Measurements from ENCODE around the gene TRAM2.

Gene TRAM2

GRCh38 chr6:52524918-52525317 lies 51.9 kb downstream of the TRAM2 start:
- DNase-seq: no peak

DNA sequence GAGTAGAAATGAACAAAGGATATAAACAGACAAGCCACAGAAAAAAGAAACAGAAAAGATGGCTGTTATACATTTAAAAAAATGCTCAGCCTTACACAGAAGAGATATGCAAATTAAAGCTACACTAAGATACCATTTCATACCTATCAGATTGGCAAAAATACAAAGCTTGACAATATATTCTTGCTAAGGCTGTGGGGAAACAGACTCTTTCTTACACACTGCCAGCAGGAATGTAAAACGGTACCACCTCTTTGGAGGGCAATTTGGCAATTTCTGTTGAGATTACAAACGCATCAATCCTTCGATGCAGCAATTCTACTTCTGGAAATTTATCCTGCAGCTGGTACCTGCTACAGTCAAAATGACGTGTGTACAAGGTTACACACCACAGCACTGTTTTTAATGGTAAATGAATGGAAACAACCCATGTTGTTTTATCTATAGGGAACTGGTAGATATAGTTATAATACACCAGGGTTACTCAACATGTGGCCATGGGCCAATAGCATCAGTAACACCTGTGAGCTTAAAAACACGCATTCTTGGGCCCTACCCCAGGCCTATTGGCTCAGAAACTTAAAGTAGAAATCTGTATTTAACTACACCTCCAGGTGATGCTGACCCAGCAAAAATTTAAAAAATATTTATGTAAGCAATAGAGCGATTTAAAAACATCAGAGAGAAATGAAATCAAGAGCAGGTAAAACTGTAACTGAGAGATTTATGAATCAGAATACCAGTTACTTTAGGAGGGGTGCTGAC lies 53.3 kb downstream of the TRAM2 start:
- no peak for DNase-seq

GRCh38 chr6:52522655-52523054 lies 54.2 kb downstream of the TRAM2 start:
- DNase-seq: no peak

DNA sequence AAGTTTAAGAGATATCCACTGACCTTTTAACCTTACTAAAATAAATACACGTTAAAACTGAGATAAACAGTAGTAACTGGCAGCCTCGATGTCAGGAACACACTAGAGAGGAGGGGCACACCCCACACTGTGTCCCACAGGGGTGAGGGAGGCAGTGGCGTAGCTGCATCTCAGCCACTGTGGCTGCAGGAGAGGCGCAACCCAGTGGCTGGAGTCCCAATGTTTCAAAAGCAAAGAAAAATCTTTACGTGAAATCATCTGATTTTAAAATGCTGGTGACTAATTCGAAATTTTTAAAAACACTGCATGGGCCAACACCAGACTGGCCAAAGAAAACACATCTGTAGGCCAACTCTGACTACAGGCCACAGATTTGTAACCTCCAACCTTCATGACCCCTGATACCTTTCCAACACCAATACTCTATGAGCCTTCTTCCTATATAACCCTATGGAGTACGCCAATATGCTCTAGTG lies 54.7 kb downstream of the TRAM2 start:
- no peak for DNase-seq

DNA sequence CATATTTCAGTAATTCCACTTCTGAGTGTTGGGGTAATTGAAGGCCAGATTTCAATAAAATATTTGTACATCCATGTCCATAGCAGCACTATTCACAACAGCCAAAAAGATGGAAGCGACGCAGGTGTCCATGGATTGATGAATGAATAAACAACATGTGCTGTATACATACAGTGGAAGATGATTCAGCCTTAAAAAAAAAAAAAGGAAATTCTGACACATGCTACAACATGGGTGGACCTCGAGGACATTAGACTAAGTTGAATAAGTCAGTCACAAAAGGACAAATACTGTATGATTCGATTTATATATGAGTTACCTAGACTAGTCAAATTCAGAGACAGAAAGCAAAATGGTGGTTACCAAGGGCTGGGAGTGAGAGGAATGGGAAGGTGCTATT lies 57.2 kb downstream of the TRAM2 start:
- no peak for DNase-seq

GRCh38 chr6:52518279-52518945 lies 58.4 kb downstream of the TRAM2 start:
- DNase-seq: no peak

- no peak for DNase-seq
These were observed 59.2 kb downstream of the TRAM2 start for GRCh38 chr6:52517502-52518278.

DNA sequence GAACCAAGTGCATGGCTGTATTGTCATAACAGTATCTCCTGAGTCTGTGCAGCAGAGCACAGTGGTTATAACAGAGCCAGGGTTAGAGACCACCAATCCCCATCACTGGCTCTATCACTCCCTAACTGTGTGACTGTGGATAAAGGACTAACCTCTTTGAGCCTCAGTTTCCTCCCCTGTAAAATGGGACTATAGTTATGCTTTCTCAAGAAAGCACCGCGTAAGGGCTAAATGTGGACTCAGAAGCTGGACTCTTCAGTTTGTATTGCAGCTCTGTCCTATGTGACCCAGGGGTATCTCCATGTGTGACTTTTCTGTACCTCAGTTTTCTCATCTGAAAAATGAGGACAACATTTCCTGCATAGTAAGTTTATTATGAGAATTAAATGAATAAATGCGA lies 59.9 kb downstream of the TRAM2 start:
- no peak for DNase-seq

- DNase-seq: no peak
These were observed 60.6 kb downstream of the TRAM2 start for GRCh38 chr6:52516269-52516668.

GRCh38 chr6:52515219-52515960 lies 61.5 kb downstream of the TRAM2 start:
- no peak for DNase-seq

- no peak for DNase-seq
These were observed 62.3 kb downstream of the TRAM2 start for GRCh38 chr6:52514514-52514913.

GRCh38 chr6:52513896-52514295 lies 63.0 kb downstream of the TRAM2 start:
- DNase-seq: no peak

DNA sequence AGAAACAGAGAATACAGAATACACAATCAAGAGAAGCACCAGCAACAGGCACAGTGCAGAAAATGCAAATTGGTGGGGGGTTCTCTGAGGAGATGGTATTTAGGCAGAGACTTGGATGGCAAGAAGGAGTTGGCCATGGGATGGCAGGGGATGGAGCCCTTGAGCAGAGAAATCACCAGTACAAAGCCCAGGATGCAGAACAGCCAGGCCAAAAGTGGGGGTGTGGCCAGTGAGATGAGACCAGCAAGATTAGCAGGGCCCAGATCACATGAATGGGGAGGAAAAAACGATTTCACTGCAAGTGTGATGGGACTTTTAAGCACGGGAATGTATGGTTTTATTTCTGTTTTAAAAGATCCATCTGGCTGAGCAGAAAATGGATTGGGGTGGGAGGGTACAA lies 63.4 kb downstream of the TRAM2 start:
- DNase-seq: no peak

- DNase-seq: no peak
These were observed 64.7 kb downstream of the TRAM2 start for GRCh38 chr6:52512199-52512598.

DNA sequence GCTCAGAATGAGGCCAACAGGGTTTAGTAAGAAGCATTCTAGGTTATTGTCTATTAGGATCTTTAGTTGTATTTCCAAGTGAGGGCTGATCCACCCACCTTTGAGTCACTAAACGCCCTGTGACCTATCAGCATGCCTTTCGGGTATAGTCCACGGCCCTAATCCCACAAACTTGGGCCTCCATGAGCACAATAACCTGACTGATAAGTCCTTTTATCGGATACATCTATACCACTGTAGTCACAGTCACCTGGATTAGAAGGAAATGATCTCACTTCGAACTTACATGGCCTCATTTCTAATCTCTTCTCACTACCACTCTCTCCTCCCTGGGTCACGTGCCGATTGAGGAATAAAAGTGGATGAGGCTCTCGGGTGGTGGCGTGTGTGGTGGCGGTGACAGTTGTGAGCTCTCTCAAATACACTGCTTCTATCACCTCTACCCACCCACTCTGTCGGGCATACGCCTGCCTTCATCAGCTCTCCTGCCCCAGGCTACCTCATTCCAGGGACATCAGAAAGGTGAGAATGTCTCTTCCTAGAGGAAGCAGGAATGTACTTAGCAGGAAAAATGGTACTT lies 65.2 kb downstream of the TRAM2 start:
- DNase-seq: no peak

- no peak for DNase-seq
These were observed 65.7 kb downstream of the TRAM2 start for GRCh38 chr6:52511163-52511562.

- no peak for DNase-seq
These were observed 66.7 kb downstream of the TRAM2 start for GRCh38 chr6:52510213-52510562.

DNA sequence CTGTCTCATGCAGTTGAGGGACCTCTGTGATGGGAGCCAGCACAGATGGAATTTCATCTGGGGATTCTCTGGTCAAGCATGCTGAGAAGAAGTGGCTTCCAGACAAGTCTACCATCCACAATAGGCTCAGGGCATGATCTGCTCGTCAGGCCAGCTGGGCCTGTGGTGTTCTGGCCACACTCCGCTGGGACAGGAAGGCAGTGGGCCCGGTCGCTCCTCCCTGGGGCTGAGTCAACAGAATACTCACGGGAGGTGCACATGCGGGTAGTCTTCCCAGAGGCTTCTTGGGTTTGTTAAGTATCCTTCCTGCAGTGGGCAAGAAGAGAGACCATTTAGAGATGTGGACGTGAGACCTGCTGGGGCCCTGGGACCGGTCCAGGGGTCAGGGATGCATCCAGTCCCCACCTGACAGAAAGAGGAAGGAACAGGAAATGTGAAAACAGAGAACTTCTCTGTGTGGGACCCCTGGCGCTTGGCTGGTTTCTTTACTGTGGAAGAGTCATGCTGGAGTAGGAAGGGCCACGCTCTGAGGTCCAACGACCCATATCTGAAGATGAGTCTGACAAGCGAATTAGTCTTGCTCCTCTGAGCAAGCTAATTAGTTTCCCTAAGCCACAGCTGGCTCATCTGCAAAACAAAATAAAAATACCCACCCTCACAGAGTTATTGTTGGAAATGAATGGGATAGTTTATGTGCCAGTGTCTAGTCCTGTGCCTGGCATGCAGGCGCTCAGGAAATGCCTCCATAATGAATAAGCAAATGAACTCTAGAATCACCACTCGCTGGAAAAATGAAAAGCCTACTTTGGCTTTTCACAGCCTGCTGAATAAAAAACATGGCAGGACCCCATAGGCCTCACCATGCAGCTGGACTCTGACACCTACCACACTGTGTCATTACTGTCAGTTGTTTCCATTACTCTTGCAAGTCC lies 67.3 kb downstream of the TRAM2 start:
- DNase-seq: no peak

- no peak for DNase-seq
These were observed 68.6 kb downstream of the TRAM2 start for GRCh38 chr6:52508261-52508739.

GRCh38 chr6:52507557-52508260 lies 69.2 kb downstream of the TRAM2 start:
- DNase-seq: no peak

DNA sequence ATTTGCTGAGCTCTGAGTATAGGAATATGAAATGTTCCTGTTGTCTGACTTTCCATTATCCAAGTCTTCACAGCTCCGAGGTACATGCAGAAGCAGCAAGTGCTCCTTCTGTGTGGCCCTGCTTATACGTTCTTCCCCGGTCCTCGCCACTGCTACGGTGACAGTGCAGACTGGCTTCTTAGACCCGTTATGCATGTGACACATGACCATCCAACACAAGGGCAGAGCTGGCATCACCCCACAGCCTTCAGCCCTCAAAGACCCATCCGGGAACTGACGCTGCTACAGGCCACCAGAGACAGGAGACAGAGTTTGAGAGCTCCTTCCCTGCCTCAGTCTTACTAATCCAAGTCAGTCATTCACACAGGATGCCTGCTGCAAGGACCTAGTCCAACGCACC lies 70.4 kb downstream of the TRAM2 start:
- DNase-seq: no peak

Data from NCI-H1092 (cell line).